Measurements from ENCODE around the gene MED20. TPM values are rescaled to one million over a fixed set of nuclear protein-coding genes. Genes with fewer than 3 reads are reported as not detected.

MED20 gene
- total and polyA plus RNA-seq, 2 of the 8 experiments (the other 6 are each of a cell fraction or from before 2014, with no cell fraction given) = 38.7 to 51.8 TPM

DNA sequence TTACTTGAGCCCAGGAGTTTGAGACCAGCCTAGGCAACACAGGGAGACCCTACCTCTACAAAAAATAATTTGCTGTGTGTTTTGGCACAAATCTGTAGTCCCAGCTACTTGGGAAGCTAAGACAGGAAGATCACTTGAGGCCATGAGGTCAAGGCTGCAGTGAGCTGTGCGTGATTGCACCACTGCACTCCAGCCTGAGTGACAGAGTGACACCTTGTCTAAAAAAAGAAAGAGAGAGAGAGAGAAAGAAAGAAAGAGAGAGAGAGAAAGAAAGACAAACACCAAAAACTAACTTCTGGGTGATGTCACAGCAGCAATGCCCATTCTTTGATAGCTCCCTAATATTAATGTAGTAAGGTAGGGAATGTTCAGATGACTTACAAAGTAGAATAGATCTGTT is 46.2 kb downstream of the MED20 start:
- WGBS, 2 experiments (ENCODE audit: extremely low coverage in 1 of 2, insufficient coverage in 1 of 2, insufficient read length in 1 of 2, insufficient replicate concordance in 2 of 2, low coverage in 1 of 2, low lambda C conversion rate in 2 of 2, missing lambda C conversion rate in 1 of 2) = 90% methylated on average over 1 of the region's 1 CpG; no CpG with 5 or more reads in 1 of the 2 experiments

More for the DNA sequence above, 46.2 kb downstream of the MED20 start:
- FAIRE-seq (no peak), DNase-seq (ENCODE audit: low read depth in 1 of 2, low spot score in 2 of 2) (no peak)
- Histone ChIP-seq H3K4me3 (ENCODE audit: extremely low read depth in 1 of 4, insufficient read depth in 2 of 4, low read depth in 3 of 4, low read length in 4 of 4) (no peak overlapping the region), H4K20me1 (replicated peaks in 1 of 2; ENCODE audit: control insufficient read depth in 1 of 2, insufficient read depth in 2 of 2, low read length in 2 of 2) (peaks cover 0 to 2% of the 10 kb centered on the region in 2 experiments), H2BK120ac (replicated peaks; ENCODE audit: low read depth, low read length) (no peak overlapping the region), H3K79me2 (ENCODE audit: control insufficient read depth in 1 of 2, insufficient read depth in 2 of 2, low read length in 2 of 2) (no peaks in the 10 kb centered on the region), H3K23ac (ENCODE audit: insufficient read length) (no peak overlapping the region), H3K9me3 (ENCODE audit: insufficient read depth in 2 of 2, low read depth in 1 of 2, low read length in 1 of 2) (no peaks in the 10 kb centered on the region), H3K27me3 (replicated peaks in 1 of 4; ENCODE audit: control insufficient read depth in 3 of 4, extremely low read depth in 1 of 4, insufficient read depth in 3 of 4, low read length in 3 of 4) (no peaks in the 10 kb centered on the region), H4K91ac (replicated peaks; ENCODE audit: insufficient read length, low read length) (no peak overlapping the region), H3K4ac (replicated peaks; ENCODE audit: insufficient read length, low read depth, low read length) (no peak overlapping the region), H3K79me1 (ENCODE audit: low read depth, low read length) (no peaks in the 10 kb centered on the region; the same call in 1 of the 2 replicates), H3K4me1 (replicated peaks in 1 of 4; ENCODE audit: control insufficient read depth in 3 of 4, insufficient read depth in 4 of 4, low read length in 3 of 4) (no peaks in the 10 kb centered on the region), H2BK12ac (ENCODE audit: low read depth, low read length) (no peak overlapping the region), H3K27ac (ENCODE audit: low read depth, low read length) (no peak overlapping the region), H2BK5ac (ENCODE audit: low read depth, low read length) (no peak overlapping the region), H3K56ac (replicated peaks; ENCODE audit: insufficient read length, low read depth, low read length) (no peak overlapping the region), H2BK20ac (ENCODE audit: low read length) (no peak overlapping the region), H3K18ac (ENCODE audit: extremely low read depth, low read length) (no peak overlapping the region), H4K5ac (ENCODE audit: insufficient read length, low read depth, low read length) (no peak overlapping the region), H2AFZ (ENCODE audit: low read length) (no peak overlapping the region), H3K4me2 (ENCODE audit: insufficient read depth in 1 of 2, low read depth in 2 of 2, low read length in 2 of 2) (no peak overlapping the region), H3K23me2 (ENCODE audit: low read depth, low read length) (no peaks in the 10 kb centered on the region), H4K8ac (ENCODE audit: extremely low read depth, insufficient read depth, low read length) (no peak overlapping the region; the same call in 1 of the 2 replicates), H3K14ac (ENCODE audit: insufficient read length) (no peak overlapping the region), H2AK5ac (ENCODE audit: low read depth, low read length) (no peak overlapping the region), H2BK15ac (ENCODE audit: low read length) (no peak overlapping the region), H3K9ac (replicated peaks in 1 of 4; ENCODE audit: extremely low read depth in 1 of 4, low read depth in 3 of 4, low read length in 3 of 4) (no peak overlapping the region), H3K36me3 (ENCODE audit: control insufficient read depth in 2 of 4, insufficient read depth in 4 of 4, low read length in 3 of 4) (peaks cover 0 to 10% (median 0%) of the 10 kb centered on the region in 4 experiments; a peak in 1 of 8 replicates)
- POLR2A ChIA-PET (ENCODE audit: partially characterized antibody) = interaction anchor here (0.7 to 1.7 kb wide), 4 partner anchors 12 to 46 kb away, joined by 3 to 5 read pairs (median 4); partner anchors contain the start of genes BYSL and MED20
- TF ChIP-seq CBX5 (IDR thresholded peaks at IDR 0.05; ENCODE audit: low read depth, low read length) = no peak
- TF ChIP-seq, protein P1, sequence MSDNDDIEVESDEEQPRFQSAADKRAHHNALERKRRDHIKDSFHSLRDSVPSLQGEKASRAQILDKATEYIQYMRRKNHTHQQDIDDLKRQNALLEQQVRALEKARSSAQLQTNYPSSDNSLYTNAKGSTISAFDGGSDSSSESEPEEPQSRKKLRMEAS (IDR thresholded peaks at IDR 0.05) = no peak
- CTCF ChIA-PET (ENCODE audit: partially characterized antibody) = interaction anchor here (0.7 to 5.7 kb wide), 4 partner anchors 9 to 170 kb away, joined by 3 to 26 read pairs (median 4); partner anchors contain the start of genes BYSL and MED20
